ENCODE data around the gene TYW3. TPM values are rescaled to one million over a fixed set of nuclear protein-coding genes. Genes with fewer than 3 reads are reported as not detected.

TYW3 gene
- total and polyA plus RNA-seq, 2 of the 8 experiments (the other 6 are each of a cell fraction or from before 2014, with no cell fraction given): 6.9 to 31.4 TPM

- TF ChIP-seq CTBP2 (IDR thresholded peaks at IDR 0.05; ENCODE audit: borderline replicate concordance, insufficient read depth, insufficient read length, low read length) (no peak), SIX5 (IDR thresholded peaks at IDR 0.05; ENCODE audit: low read depth, low read length) (no peak), TBP (IDR thresholded peaks at IDR 0.05; ENCODE audit: low read depth, low read length) (no peak), EZH2 (IDR thresholded peaks at IDR 0.05; ENCODE audit: low read depth, low read length, severe bottlenecking) (no peak)
Observed at GRCh38 chr1:74777525-74777924, 44.6 kb downstream of the TYW3 start (continued).
